ENCODE data around the gene SARDH.

- TF ChIP-seq CTCF (optimal IDR thresholded peaks at IDR 0.05 in 1 of 3, IDR thresholded peaks at IDR 0.05 in 1 of 3, conservative IDR thresholded peaks at IDR 0.05 in 1 of 3; ENCODE audit: extremely low read depth in 1 of 3, insufficient read depth in 2 of 3, low read length in 3 of 3) (no peak), EZH2 (IDR thresholded peaks at IDR 0.05; ENCODE audit: low read length) (no peak)
Measured at GRCh38 chr9:133672503-133673257, 65.5 kb downstream of the SARDH start.

Data from keratinocyte (primary cell).